ENCODE measurements around the gene IL17D.

GRCh38 chr13:20700288-20700687, 3.2 kb upstream of the IL17D start:
- TF ChIP-seq EP300 (IDR thresholded peaks at IDR 0.05) = no peak
- TF ChIP-seq CTCF (IDR thresholded peaks at IDR 0.05) = no peak
- TF ChIP-seq POLR2AphosphoS5 (IDR thresholded peaks at IDR 0.05) = no peak
- no peak for TF ChIP-seq POLR2A (IDR thresholded peaks at IDR 0.05)
